HepG2 (cell line): ENCODE data around the gene MYO5B. TPM values are rescaled to one million over a fixed set of nuclear protein-coding genes. Genes with fewer than 3 reads are reported as not detected.

Experiments used
- GFI1 ChIP-seq: sonication (generic); formaldehyde crosslinking; IDR thresholded peaks from 2 replicates; pipeline ENCODE4 v1.5.0; 2020; ENCODE audit warnings: missing genetic modification reagents, mild to moderate bottlenecking, borderline replicate concordance
- MEF2D ChIP-seq: sonication (generic); formaldehyde crosslinking; IDR thresholded peaks from 2 replicates; pipeline ENCODE4 v1.5.1; 2020; ENCODE audit warnings: mild to moderate bottlenecking, missing genetic modification reagents
- MLX ChIP-seq: IDR thresholded peaks from 2 replicates; pipeline ENCODE4 v1.6.1; 2016
- RFXANK ChIP-seq: IDR thresholded peaks from 2 replicates; pipeline ENCODE4 v1.6.1; 2016
- ZBTB33 ChIP-seq: sonication (generic); formaldehyde crosslinking; IDR thresholded peaks from 2 replicates; pipeline ENCODE4 v1.4.0; 2020; ENCODE audit warnings: missing genetic modification reagents
- ZNF138 ChIP-seq: sonication (generic); formaldehyde crosslinking; IDR thresholded peaks from 2 replicates; pipeline ENCODE4 v1.5.0; 2020; ENCODE audit warnings: mild to moderate bottlenecking, low read depth, missing genetic modification reagents
- ZNF232 ChIP-seq: sonication (generic); formaldehyde crosslinking; IDR thresholded peaks from 2 replicates; pipeline ENCODE4 v1.4.0; 2020; ENCODE audit warnings: missing genetic modification reagents, borderline replicate concordance
- ZNF30 ChIP-seq: sonication (generic); formaldehyde crosslinking; IDR thresholded peaks from 2 replicates; pipeline ENCODE4 v1.5.0; 2020; ENCODE audit warnings: mild to moderate bottlenecking, missing genetic modification reagents
- ZNF331 ChIP-seq: sonication (generic); formaldehyde crosslinking; IDR thresholded peaks from 2 replicates; pipeline ENCODE4 v1.4.0; 2020; ENCODE audit warnings: missing genetic modification reagents
- ZNF362 ChIP-seq: sonication (generic); formaldehyde crosslinking; IDR thresholded peaks from 2 replicates; pipeline ENCODE4 v1.4.0; 2020; ENCODE audit warnings: missing genetic modification reagents, mild to moderate bottlenecking, borderline replicate concordance
- polyA plus RNA-seq, 8 experiments: library from polyadenylated mRNA; depleted of rRNA in 3 of 8; stranded (reverse) in 7 of 8; unstranded in 1 of 8; fragments of >200 nt; fragmentation: Illumina TruSeq in 4 of 8; extraction: Trizol in 4 of 8; gene quantifications; 2 replicates each; pipeline versions ENCODE4 v1.2.1 to v1.2.3, GENCODE V29; 2011 to 2016; ENCODE audit warnings: low read depth in 4 of 8, missing spikeins in 1 of 8, mixed read lengths in 1 of 8; ENCODE audit not compliant: insufficient read depth in 1 of 8
- total RNA-seq, 5 experiments: library from RNA; depleted of rRNA; stranded (reverse); fragments of >200 nt; fragmentation: Illumina TruSeq; extraction: Trizol; gene quantifications; 2 replicates each; pipeline ENCODE4 v1.2.3, GENCODE V29; 2016; ENCODE audit warnings: low read depth in 1 of 5
- TF ChIP-seq, protein P1 (sequence below), 2 experiments: fragments of 450-650 bp in 1 of 2; sonication (generic) in 1 of 2; formaldehyde crosslinking in 1 of 2; IDR thresholded peaks; 2 replicates each; pipeline versions ENCODE4 v1.6.1 to v1.8.0; 2016 to 2022; ENCODE audit warnings: antibody characterized with exemption in 1 of 2, mild to moderate bottlenecking in 1 of 2, missing genetic modification reagents in 1 of 2
- TF ChIP-seq, protein P2 (sequence below): sonication (generic); formaldehyde crosslinking; IDR thresholded peaks from 2 replicates; pipeline ENCODE4 v1.5.1; 2020; ENCODE audit warnings: missing genetic modification reagents, mild to moderate bottlenecking, borderline replicate concordance

Gene MYO5B
- total and polyA plus RNA-seq, 2 of the 13 experiments (the other 11 are each of a cell fraction or from before 2014, with no cell fraction given), result 13.1 to 24.0 TPM

DNA sequence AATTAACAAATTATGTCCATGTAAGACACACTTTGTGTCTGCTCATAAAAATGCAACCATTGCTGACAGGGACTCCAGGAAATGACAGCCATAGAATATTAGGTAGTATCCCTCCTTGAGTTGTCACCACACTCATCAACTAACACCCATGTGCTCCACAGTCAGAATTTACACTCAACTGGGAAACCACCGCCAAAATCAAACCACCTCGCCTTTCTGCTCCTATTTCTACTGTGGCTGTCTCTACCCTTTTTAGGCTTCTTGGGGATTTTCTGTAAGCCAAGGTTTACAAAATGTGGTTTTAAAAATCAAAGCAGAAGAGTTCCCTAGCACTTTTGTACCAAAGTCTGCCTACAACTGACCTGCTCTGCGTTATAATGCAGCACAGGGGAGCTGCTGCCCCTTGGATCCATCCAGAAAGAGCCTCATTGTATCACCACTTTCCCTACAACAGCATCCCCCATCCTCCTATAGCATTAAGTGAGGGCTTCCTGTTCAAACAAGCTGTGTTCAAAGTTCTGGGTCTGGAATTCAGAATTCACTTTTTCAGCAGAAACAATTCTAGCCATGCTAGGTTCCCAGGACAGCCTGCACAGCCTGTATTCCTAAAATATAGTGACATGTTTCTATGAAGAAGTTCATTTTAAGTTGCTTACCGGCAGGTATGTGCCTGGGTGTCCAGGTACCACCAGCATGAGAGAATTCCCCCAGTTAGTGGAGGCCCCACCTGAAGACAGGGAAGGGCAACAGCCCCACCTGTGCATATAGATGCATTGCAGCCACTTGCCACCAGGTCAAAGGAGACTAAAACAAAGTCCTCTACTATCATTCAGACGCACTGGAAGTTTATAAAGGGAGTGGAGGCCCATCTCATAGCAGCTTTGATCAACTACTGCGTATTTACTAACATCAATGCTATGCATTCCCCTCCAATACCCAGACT, 104.3 kb downstream of the MYO5B start (continued):
- TF ChIP-seq, protein P1, sequence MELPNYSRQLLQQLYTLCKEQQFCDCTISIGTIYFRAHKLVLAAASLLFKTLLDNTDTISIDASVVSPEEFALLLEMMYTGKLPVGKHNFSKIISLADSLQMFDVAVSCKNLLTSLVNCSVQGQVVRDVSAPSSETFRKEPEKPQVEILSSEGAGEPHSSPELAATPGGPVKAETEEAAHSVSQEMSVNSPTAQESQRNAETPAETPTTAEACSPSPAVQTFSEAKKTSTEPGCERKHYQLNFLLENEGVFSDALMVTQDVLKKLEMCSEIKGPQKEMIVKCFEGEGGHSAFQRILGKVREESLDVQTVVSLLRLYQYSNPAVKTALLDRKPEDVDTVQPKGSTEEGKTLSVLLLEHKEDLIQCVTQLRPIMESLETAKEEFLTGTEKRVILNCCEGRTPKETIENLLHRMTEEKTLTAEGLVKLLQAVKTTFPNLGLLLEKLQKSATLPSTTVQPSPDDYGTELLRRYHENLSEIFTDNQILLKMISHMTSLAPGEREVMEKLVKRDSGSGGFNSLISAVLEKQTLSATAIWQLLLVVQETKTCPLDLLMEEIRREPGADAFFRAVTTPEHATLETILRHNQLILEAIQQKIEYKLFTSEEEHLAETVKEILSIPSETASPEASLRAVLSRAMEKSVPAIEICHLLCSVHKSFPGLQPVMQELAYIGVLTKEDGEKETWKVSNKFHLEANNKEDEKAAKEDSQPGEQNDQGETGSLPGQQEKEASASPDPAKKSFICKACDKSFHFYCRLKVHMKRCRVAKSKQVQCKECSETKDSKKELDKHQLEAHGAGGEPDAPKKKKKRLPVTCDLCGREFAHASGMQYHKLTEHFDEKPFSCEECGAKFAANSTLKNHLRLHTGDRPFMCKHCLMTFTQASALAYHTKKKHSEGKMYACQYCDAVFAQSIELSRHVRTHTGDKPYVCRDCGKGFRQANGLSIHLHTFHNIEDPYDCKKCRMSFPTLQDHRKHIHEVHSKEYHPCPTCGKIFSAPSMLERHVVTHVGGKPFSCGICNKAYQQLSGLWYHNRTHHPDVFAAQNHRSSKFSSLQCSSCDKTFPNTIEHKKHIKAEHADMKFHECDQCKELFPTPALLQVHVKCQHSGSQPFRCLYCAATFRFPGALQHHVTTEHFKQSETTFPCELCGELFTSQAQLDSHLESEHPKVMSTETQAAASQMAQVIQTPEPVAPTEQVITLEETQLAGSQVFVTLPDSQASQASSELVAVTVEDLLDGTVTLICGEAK (IDR thresholded peaks at IDR 0.05), result no peak
- TF ChIP-seq, protein P1 (CRISPR knock-in tag; IDR thresholded peaks at IDR 0.05), result no peak
- TF ChIP-seq ZNF331 (CRISPR knock-in tag) (no peak), MEF2D (CRISPR knock-in tag) (no peak), ZNF138 (no peak), MLX (no peak), ZNF362 (no peak), ZBTB33 (CRISPR knock-in tag) (no peak), GFI1 (0 out of 2 replicates have a peak, but pooled peaks have one; percentile 26), ZNF232 (CRISPR knock-in tag) (no peak), ZNF30 (CRISPR knock-in tag) (no peak), RFXANK (CRISPR knock-in tag) (no peak)
- TF ChIP-seq, protein P2, sequence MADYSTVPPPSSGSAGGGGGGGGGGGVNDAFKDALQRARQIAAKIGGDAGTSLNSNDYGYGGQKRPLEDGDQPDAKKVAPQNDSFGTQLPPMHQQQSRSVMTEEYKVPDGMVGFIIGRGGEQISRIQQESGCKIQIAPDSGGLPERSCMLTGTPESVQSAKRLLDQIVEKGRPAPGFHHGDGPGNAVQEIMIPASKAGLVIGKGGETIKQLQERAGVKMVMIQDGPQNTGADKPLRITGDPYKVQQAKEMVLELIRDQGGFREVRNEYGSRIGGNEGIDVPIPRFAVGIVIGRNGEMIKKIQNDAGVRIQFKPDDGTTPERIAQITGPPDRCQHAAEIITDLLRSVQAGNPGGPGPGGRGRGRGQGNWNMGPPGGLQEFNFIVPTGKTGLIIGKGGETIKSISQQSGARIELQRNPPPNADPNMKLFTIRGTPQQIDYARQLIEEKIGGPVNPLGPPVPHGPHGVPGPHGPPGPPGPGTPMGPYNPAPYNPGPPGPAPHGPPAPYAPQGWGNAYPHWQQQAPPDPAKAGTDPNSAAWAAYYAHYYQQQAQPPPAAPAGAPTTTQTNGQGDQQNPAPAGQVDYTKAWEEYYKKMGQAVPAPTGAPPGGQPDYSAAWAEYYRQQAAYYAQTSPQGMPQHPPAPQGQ (CRISPR knock-in tag), result no peak
